Left kidney (tissue), 2 donors: ENCODE results near the gene TMEM273. TPM values are rescaled to one million over a fixed set of nuclear protein-coding genes. Genes with fewer than 3 reads are reported as not detected.

Source experiments
- DNase-seq: peaks from one replicate; pipeline ENCODE4 v3.0.0-alpha.2; 2013
- polyA plus RNA-seq: library from polyadenylated mRNA; unstranded; fragments of 120-200 nt; gene quantifications from one replicate; pipeline ENCODE4 v1.2.1, GENCODE V29; 2013; ENCODE audit not compliant: insufficient read length

TMEM273 gene
- polyA plus RNA-seq, 1 donor = 2.0 TPM

GRCh38 chr10:49176310-49177268 lies 11.6 kb downstream of the TMEM273 start:
- DNase-seq = no peak

- no peak for DNase-seq
Measured at GRCh38 chr10:49175587-49176309, 12.4 kb downstream of the TMEM273 start.

- no peak for DNase-seq
Measured at GRCh38 chr10:49174926-49175500, 13.2 kb downstream of the TMEM273 start.

GRCh38 chr10:49174261-49174925 lies 13.8 kb downstream of the TMEM273 start:
- no peak for DNase-seq

DNA sequence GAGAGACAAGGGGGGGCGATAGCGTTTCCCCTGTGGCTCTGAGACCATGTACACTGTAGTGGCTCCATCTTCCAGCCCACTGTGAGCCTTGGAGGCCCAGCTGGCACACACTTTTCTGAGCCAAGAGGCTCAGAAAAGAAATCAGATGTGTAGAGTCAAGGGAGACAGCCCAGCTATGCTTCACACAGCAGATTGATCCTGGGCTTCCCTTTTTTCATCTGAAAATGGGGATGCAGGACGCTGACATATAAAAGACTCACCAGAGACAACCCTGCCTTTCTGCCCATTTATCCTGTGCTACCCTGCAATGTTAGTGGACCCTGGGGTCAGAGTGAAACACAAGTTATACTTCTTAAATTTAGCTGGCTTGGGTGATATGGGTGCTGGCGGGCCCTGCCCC lies 14.3 kb downstream of the TMEM273 start:
- DNase-seq = no peak

GRCh38 chr10:49173201-49173772 lies 14.9 kb downstream of the TMEM273 start:
- no peak for DNase-seq

DNA sequence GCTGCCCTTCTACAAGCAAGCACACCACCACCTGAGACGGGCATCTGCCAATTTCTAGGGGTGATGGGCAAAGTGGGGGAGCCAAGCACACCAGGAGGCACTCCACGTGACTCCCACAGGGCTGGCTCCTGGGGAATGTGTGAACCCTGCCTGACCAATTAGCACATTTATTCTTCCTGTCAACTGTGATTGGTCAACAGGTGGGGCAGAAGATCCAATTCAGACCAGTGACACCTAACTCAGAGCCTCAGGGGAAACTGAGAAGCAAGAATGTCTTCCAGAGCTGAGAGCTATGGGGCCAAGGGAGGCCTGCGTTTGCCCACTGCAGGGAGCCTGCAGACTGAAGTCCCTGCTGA lies 15.4 kb downstream of the TMEM273 start:
- no peak for DNase-seq

DNA sequence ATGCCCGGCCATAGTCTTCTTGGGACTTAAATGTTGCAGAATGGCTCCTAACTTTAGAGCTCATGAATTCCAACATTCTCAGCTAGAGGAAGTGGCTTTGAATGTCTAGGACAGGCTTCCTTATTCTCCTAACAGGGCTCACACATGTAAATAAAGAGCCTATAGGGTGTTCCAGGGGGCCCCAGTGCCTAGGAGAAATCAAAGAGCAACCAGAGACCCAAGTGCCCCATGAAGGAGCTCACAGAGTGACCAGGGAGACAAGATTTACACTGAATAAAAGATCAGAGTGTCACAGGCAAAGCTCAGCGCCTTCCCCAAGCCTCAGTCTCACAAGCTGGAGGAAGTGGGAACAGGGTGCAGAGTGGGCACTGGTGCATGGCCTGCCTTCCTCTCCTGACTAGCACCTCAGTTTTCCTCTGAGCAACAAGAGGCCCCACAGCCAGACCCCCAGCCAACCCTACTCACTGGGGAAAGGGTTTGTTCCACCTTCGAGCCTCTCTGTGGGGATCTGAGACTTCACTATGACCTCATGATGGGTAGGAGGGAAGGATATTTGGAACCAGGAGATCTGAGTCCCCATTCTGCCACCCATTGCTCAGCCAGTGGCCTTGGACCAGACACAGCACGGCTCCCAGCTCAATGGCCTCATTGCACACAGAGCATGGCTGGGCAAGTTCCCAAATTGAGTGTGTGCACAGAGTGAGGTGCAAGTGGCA lies 16.0 kb downstream of the TMEM273 start:
- no peak for DNase-seq

- DNase-seq = no peak
Measured at GRCh38 chr10:49171326-49172060, 16.7 kb downstream of the TMEM273 start.

GRCh38 chr10:49170632-49171325 lies 17.4 kb downstream of the TMEM273 start:
- no peak for DNase-seq

DNA sequence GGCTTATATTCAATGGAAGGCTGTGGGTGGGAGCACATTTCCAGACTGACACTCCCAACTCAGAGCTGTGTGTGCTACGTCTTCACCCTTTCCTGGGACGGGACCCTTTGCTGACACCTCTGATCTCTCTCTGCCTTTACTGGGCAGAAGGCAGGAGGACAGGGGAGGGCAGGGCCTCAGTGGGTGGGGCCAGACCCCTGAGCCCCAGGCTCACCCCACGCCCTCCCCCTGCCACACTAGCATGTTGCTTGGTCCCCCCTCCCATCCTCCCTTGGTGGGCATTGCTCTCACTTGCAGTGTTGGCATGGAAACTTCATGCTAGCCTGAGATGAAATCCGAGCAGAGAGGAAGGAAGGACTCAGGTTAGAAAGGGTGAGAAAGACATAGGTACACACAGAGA lies 18.4 kb downstream of the TMEM273 start:
- DNase-seq = no peak

DNA sequence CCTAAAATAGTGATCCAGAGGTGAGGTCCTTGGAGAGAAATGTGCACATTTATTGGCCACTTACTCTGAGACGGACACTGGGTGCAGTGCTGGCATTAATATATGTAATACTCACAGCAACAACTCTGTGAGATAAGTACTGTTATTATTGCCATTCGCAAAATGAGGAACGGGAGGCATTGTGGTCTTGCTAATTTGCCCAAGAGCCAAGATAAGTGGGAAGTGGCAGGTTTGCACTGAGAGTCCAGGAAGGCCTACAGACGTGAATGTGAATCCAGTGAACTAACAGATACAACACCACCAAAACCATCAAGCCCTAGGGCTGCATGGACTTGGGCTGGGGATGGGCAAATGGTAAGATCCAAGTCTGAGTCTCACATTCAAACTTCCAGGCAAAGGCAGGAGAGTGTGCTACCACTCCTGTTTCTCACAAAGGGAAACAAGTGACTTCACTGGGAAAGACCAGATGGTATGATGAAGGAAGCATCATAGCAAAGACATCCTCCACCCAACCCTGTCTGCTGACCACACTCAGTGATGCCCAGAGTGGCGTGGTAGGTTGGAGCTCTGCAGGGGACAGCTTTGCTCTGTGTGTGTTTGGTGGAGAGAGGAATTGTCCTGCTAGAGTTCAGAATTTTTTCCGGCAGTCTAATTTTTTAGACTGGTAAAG lies 19.2 kb downstream of the TMEM273 start:
- DNase-seq = no peak

DNA sequence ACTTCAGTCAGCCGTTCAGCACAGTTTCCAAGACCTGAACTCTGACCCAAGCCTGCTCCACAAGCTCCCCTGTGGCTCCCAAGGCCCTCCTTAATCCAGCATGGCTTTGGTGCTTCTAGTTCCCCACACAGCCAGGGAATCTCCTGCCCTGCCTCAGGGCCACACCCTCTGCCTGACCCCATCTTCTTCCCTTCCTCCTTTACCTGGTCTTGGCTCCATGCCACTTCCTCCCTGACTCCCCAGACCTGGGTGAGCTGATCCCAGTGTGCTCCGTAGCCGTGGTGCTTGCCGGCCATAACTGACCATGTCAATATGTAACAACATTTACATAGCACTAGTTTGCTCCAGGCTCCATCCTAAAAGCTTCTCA lies 20.0 kb downstream of the TMEM273 start:
- DNase-seq = no peak

GRCh38 chr10:49167425-49168170 lies 20.6 kb downstream of the TMEM273 start:
- no peak for DNase-seq

DNA sequence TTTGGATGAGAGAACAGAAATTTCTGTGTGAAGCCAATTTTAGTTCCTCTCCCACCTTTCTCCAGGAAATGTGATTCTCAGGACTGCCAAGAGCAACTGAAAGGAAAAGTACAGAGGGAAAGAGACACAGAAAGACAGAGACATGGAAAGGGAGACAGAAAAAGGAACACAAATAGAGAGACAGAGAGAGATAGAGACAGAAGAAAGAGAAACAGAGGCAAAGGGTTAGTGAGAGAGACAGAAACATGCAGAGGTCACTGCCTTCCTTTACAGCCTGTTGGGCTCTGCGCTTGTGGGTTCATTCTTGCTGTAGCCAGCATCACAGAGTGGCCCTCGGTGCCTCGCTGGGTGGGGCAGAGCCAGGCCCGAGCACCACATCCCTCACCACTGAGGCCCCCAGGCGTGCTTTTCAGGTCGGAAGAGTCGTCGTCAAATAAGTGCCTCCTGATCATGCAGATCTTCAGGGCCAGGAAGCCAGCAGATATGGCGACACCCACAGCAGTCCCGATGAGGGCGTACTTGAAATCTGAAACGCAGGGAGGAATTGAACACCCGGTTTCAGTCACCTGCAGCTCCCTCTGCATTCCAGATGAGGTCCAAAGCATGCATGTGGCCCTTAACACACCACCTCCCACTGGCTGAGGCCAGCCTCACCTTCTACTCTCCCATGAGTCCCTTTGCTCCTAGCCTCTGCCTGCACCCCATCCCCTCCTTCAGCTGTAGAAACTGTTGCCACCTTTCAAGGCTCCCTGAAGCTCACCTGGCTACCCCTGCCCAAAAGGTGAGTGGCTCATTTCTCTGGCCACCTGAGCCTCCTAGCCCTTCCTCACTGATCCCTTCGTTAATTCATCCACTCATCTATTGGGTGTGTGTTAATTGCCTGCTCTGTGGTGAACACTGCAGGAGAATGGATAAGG lies 21.4 kb downstream of the TMEM273 start:
- no peak for DNase-seq

GRCh38 chr10:49165821-49166483 lies 22.2 kb downstream of the TMEM273 start:
- no peak for DNase-seq

GRCh38 chr10:49165259-49165658 lies 22.9 kb downstream of the TMEM273 start:
- no peak for DNase-seq
